NOMO-1 (cell line): ENCODE results near the gene SLC1A5.
"Not testable (repeated sequence)": the region's sequence is repeated elsewhere in the genome, so short reads cannot be mapped to it uniquely, and the experiment has no call there.

Experiments used
- DNase-seq, 2 experiments: peaks; one replicate each; lab custom pipeline; 2025; ENCODE audit not compliant: unreplicated experiment in 2 of 2; lab: John Stamatoyannopoulos, UW

The SLC1A5 gene

GRCh38 chr19:46802152-46802551, 13.8 kb upstream of the SLC1A5 start:
- DNase-seq = no peak

- DNase-seq = no peak
These were observed 10.3 kb upstream of the SLC1A5 start for GRCh38 chr19:46798713-46799112.

GRCh38 chr19:46797881-46798280, 9.5 kb upstream of the SLC1A5 start:
- DNase-seq = no peak

GRCh38 chr19:46791944-46792343, 3.5 kb upstream of the SLC1A5 start:
- DNase-seq = no peak

GRCh38 chr19:46789371-46789770, 977 bp upstream of the SLC1A5 start:
- no peak for DNase-seq

GRCh38 chr19:46788968-46789338, 559 bp upstream of the SLC1A5 start:
- no peak for DNase-seq

- DNase-seq = peak; percentile 22 to 43
These were observed 798 bp downstream of the SLC1A5 start for GRCh38 chr19:46787331-46788261.

GRCh38 chr19:46787040-46787330, 1.4 kb downstream of the SLC1A5 start:
- DNase-seq = no peak

- DNase-seq = peak; percentile 89 to 92
These were observed 2.0 kb downstream of the SLC1A5 start for GRCh38 chr19:46786236-46787039.

GRCh38 chr19:46785980-46786235, 2.5 kb downstream of the SLC1A5 start:
- no peak for DNase-seq

- DNase-seq = no peak
These were observed 3.1 kb downstream of the SLC1A5 start for GRCh38 chr19:46785054-46785979.

GRCh38 chr19:46784262-46785053, 3.9 kb downstream of the SLC1A5 start:
- DNase-seq = peak; percentile 89 to 93

GRCh38 chr19:46783670-46784069, 4.7 kb downstream of the SLC1A5 start:
- no peak for DNase-seq

- DNase-seq = no peak
These were observed 5.9 kb downstream of the SLC1A5 start for GRCh38 chr19:46782355-46783019.

GRCh38 chr19:46777956-46778645, 10.3 kb downstream of the SLC1A5 start:
- DNase-seq = not testable (repeated sequence)

- no peak for DNase-seq
These were observed 11.2 kb downstream of the SLC1A5 start for GRCh38 chr19:46776927-46777911.

GRCh38 chr19:46775642-46776258, 12.6 kb downstream of the SLC1A5 start:
- no peak for DNase-seq

GRCh38 chr19:46773018-46773399, 15.4 kb downstream of the SLC1A5 start:
- no peak for DNase-seq
